IMR-90 (cell line): Measurements from ENCODE around the gene ROR2. TPM values are rescaled to one million over a fixed set of nuclear protein-coding genes. Genes with fewer than 3 reads are reported as not detected.

Experiments used
- ATAC-seq: fragments of 200-7000 bp; cut with Tn5 transposase; 2 replicates; pipeline ENCODE4 v1.9.1; 2020; ENCODE audit warnings: low read depth, mild to moderate bottlenecking, moderate library complexity
- BruUV-seq: library from RNA; stranded (reverse); fragments of 400-500 nt; replicated peaks from 2 replicates; lab custom pipeline; 2021; lab: Mats Ljungman, UMichigan
- CTCF ChIA-PET: fragments of 300-600 bp; formaldehyde crosslinking; extraction: SDS; loops from one replicate; lab custom pipeline; 2021; ENCODE audit warnings: antibody characterized with exemption; lab: Yijun Ruan, JAX
- POLR2A ChIA-PET: fragments of 300-600 bp; sonication (Branson Sonifier 250); formaldehyde crosslinking; loops from one replicate; lab custom pipeline; 2022; ENCODE audit warnings: antibody characterized with exemption; ENCODE audit not compliant: unreplicated experiment; lab: Charles Lee
- DNase-seq: peaks from one replicate; pipeline ENCODE4 v3.0.0; 2013
- H2AFZ ChIP-seq: replicated peaks from 2 replicates; pipeline ENCODE3; 2013; ENCODE audit warnings: low read length, mild to moderate bottlenecking; ENCODE audit not compliant: poor library complexity
- H2AK5ac ChIP-seq: 2 replicates; pipeline ENCODE4 v1.6.1; 2013; ENCODE audit warnings: low read depth, low read length, inconsistent platforms
- H2AK9ac ChIP-seq: replicated peaks from 2 replicates; pipeline ENCODE3; 2013; ENCODE audit warnings: mild to moderate bottlenecking, low read depth, low read length, moderate library complexity; ENCODE audit not compliant: poor library complexity
- H2BK120ac ChIP-seq: 2 replicates; pipeline ENCODE4 v1.6.1; 2013; ENCODE audit warnings: low read depth, low read length, inconsistent platforms
- H2BK15ac ChIP-seq: 3 replicates; pipeline ENCODE4 v1.6.1; 2013; ENCODE audit warnings: low read depth, low read length, inconsistent platforms
- H2BK20ac ChIP-seq: 2 replicates; pipeline ENCODE4 v1.6.1; 2013; ENCODE audit warnings: low read depth, mild to moderate bottlenecking, inconsistent platforms, low read length, moderate library complexity
- H2BK5ac ChIP-seq: 2 replicates; pipeline ENCODE4 v1.6.1; 2013; ENCODE audit warnings: mild to moderate bottlenecking, low read depth, low read length, inconsistent platforms; ENCODE audit not compliant: poor library complexity, severe bottlenecking
- H3K14ac ChIP-seq: replicated peaks from 2 replicates; pipeline ENCODE4 v1.6.1; 2013; ENCODE audit warnings: low read depth, low read length, inconsistent platforms
- H3K18ac ChIP-seq: 2 replicates; pipeline ENCODE4 v1.6.1; 2013; ENCODE audit warnings: low read depth, low read length, control low read depth
- H3K23ac ChIP-seq: 2 replicates; pipeline ENCODE4 v1.6.1; 2013; ENCODE audit warnings: low read depth, low read length, inconsistent platforms
- H3K27ac ChIP-seq: 2 replicates; pipeline ENCODE4 v1.5.1; 2013; ENCODE audit warnings: mild to moderate bottlenecking, control low read depth, low read length; ENCODE audit not compliant: insufficient read depth
- H3K27me3 ChIP-seq: 2 replicates; pipeline ENCODE4 v1.6.1; 2013; ENCODE audit warnings: low read length; ENCODE audit not compliant: control insufficient read depth, insufficient read depth
- H3K36me3 ChIP-seq: 2 replicates; pipeline ENCODE4 v1.6.1; 2013; ENCODE audit warnings: low read length, mixed read lengths; ENCODE audit not compliant: control insufficient read depth, insufficient read depth
- H3K4ac ChIP-seq: 2 replicates; pipeline ENCODE4 v1.6.1; 2013; ENCODE audit warnings: low read depth, low read length, inconsistent platforms
- H3K4me1 ChIP-seq: 2 replicates; pipeline ENCODE4 v1.6.1; 2013; ENCODE audit warnings: low read length, mixed read lengths; ENCODE audit not compliant: control insufficient read depth, insufficient read depth
- H3K4me2 ChIP-seq: 2 replicates; pipeline ENCODE4 v1.6.1; 2013; ENCODE audit warnings: low read depth, mild to moderate bottlenecking, control low read depth, low read length, moderate library complexity
- H3K4me3 ChIP-seq: 2 replicates; pipeline ENCODE4 v1.5.1; 2013; ENCODE audit warnings: low read depth, mild to moderate bottlenecking, control low read depth, low read length, moderate library complexity; ENCODE audit not compliant: insufficient read depth
- H3K56ac ChIP-seq: 2 replicates; pipeline ENCODE4 v1.6.1; 2013; ENCODE audit warnings: low read length, inconsistent platforms; ENCODE audit not compliant: insufficient read depth; ENCODE audit errors: extremely low read depth
- H3K79me1 ChIP-seq, 2 experiments: 2 replicates each; pipeline ENCODE4 v1.6.1; 2013; ENCODE audit warnings: low read length in 2 of 2, inconsistent platforms in 1 of 2, low read depth in 1 of 2
- H3K9ac ChIP-seq: 2 replicates; pipeline ENCODE4 v1.6.1; 2013; ENCODE audit warnings: low read depth, low read length, control low read depth
- H3K9me1 ChIP-seq: 2 replicates; pipeline ENCODE4 v1.6.1; 2013; ENCODE audit warnings: low read length, inconsistent platforms; ENCODE audit not compliant: insufficient read depth
- H3K9me3 ChIP-seq: 2 replicates; pipeline ENCODE4 v1.6.1; 2013; ENCODE audit warnings: low read length; ENCODE audit not compliant: control insufficient read depth, insufficient read depth
- H4K20me1 ChIP-seq: 2 replicates; pipeline ENCODE4 v1.6.1; 2013; ENCODE audit warnings: low read length, inconsistent platforms; ENCODE audit not compliant: insufficient read depth
- H4K5ac ChIP-seq: 2 replicates; pipeline ENCODE4 v1.6.1; 2013; ENCODE audit warnings: mild to moderate bottlenecking, low read depth, low read length, control low read depth
- H4K8ac ChIP-seq, 2 experiments: 2 replicates each; pipeline ENCODE4 v1.6.1; 2013; ENCODE audit warnings: low read depth in 2 of 2, low read length in 2 of 2, control low read depth in 1 of 2, inconsistent platforms in 1 of 2
- H4K91ac ChIP-seq: 2 replicates; pipeline ENCODE4 v1.6.1; 2013; ENCODE audit warnings: low read depth, low read length, inconsistent platforms; ENCODE audit not compliant: insufficient read depth
- CEBPB ChIP-seq: IDR thresholded peaks from 2 replicates; pipeline ENCODE4 v1.6.1; 2012; ENCODE audit warnings: low read depth, low read length, improper control_type of control experiment
- CHD1 ChIP-seq: IDR thresholded peaks from 2 replicates; pipeline ENCODE4 v1.6.1; 2012; ENCODE audit warnings: low read depth, low read length, improper control_type of control experiment
- FOS ChIP-seq: fragments of 150-350 bp; IDR thresholded peaks from 2 replicates; pipeline ENCODE4 v1.6.1; 2016; ENCODE audit warnings: low read depth, low read length
- MAFK ChIP-seq: IDR thresholded peaks from 2 replicates; pipeline ENCODE4 v1.6.1; 2012; ENCODE audit warnings: low read depth, low read length, improper control_type of control experiment
- MXI1 ChIP-seq: IDR thresholded peaks from 2 replicates; pipeline ENCODE4 v1.6.1; 2012; ENCODE audit warnings: low read depth, mild to moderate bottlenecking, low read length, moderate library complexity, borderline replicate concordance
- NFE2L2 ChIP-seq: fragments of 150-350 bp; IDR thresholded peaks from 2 replicates; pipeline ENCODE4 v1.6.1; 2016; ENCODE audit warnings: low read depth, mild to moderate bottlenecking, low read length
- RAD21 ChIP-seq: IDR thresholded peaks from 2 replicates; pipeline ENCODE4 v1.6.1; 2012; ENCODE audit warnings: low read length, improper control_type of control experiment
- RCOR1 ChIP-seq: IDR thresholded peaks from 2 replicates; pipeline ENCODE4 v1.6.1; 2012; ENCODE audit warnings: mild to moderate bottlenecking, low read length, improper control_type of control experiment; ENCODE audit not compliant: insufficient replicate concordance
- RFX5 ChIP-seq: IDR thresholded peaks from 2 replicates; pipeline ENCODE4 v1.8.0; 2012; ENCODE audit warnings: low read depth, mild to moderate bottlenecking, low read length, moderate library complexity
- SMC3 ChIP-seq: fragments of 150-350 bp; IDR thresholded peaks from 2 replicates; pipeline ENCODE4 v1.6.1; 2016; ENCODE audit warnings: low read depth, mild to moderate bottlenecking, antibody characterized with exemption, low read length, moderate library complexity
- dilution Hi-C: fragments of 300-500 bp; cut with HindIII; formaldehyde crosslinking; loops from one replicate; pipeline ENCODE4 v1.14.3; 2018; ENCODE audit warnings: low sequenced_read_pairs; ENCODE audit not compliant: unreplicated experiment
- in situ Hi-C: fragments of 300-500 bp; cut with MboI; formaldehyde crosslinking; loops from 3 replicates; pipeline ENCODE4 v1.14.3; 2019; ENCODE audit warnings: low sequenced_read_pairs, inconsistent platforms, mixed read lengths
- intact Hi-C: fragments of 100-400 bp; cut with micrococcal nuclease; formaldehyde crosslinking; loops from 2 replicates; pipeline ENCODE4 v1.10.0; 2022
- polyA plus RNA-seq, 3 experiments: library from polyadenylated mRNA; depleted of rRNA; stranded (reverse); fragments of >200 nt; gene quantifications; 2 replicates each; pipeline ENCODE4 v1.2.3, GENCODE V29; 2012; ENCODE audit warnings: low replicate concordance in 1 of 3
- total RNA-seq: library from RNA; depleted of rRNA; stranded (reverse); fragments of >200 nt; gene quantifications from 2 replicates; pipeline ENCODE4 v1.2.3, GENCODE V29; 2012
- TF ChIP-seq, protein P1 (sequence below): conservative IDR thresholded peaks from 2 replicates; pipeline ENCODE4 v1.5.1; 2012; ENCODE audit warnings: mild to moderate bottlenecking, low read depth, low read length, improper control_type of control experiment
- TF ChIP-seq, protein P2 (sequence below): fragments of 150-350 bp; IDR thresholded peaks from 2 replicates; pipeline ENCODE4 v1.6.1; 2017; ENCODE audit warnings: mild to moderate bottlenecking, antibody characterized with exemption, low read length, low read depth

Gene ROR2
- total and polyA plus RNA-seq, 2 of the 4 experiments (the other 2 are of a cell fraction), result 2.3 to 4.8 TPM

DNA sequence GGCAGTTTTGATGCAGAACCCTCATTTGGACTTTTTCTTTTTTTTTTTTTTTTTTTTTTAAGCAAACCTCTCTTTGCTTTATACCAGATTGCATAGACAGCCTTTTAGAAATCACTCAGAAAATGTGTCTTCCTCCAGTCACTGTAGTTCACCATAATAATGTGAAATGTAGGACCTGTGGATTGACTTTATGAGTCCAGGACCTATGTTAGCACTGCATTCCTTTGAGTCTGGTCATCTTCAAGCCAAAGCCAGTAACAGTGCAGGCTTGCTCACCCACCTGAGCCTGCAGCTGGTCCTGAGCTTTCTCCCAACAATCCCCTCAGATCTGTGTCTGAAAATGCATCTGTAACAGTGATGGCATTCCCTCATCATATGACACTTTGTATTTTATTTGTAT, 415.7 kb downstream of the ROR2 start:
- no peak overlapping the region for H3K4me3 ChIP-seq
- CTCF ChIA-PET, result no interaction called here
- ATAC-seq, result peak; percentile 28

More for the DNA sequence above, 415.7 kb downstream of the ROR2 start:
- Histone ChIP-seq H3K9ac (no peak overlapping the region), H2BK15ac (no peak overlapping the region; the same call in 2 of the 3 replicates), H3K27me3 (no peaks in the 10 kb centered on the region), H3K18ac (no peak overlapping the region), H2AK9ac (no peak overlapping the region), H4K5ac (no peak overlapping the region), H2BK120ac (peak overlapping the region; percentile 7; the same call in 1 of the 2 replicates), H2AK5ac (peak overlapping the region; percentile 56; the same call in 1 of the 2 replicates), H3K14ac (no peak overlapping the region), H2BK20ac (no peak overlapping the region), H3K36me3 (no peaks in the 10 kb centered on the region), H3K4me1 (peaks cover 17% of the 10 kb centered on the region), H4K91ac (no peak overlapping the region), H3K4me2 (no peak overlapping the region), H3K56ac (no peak overlapping the region; the same call in 1 of the 2 replicates), H3K79me1 (no peaks in the 10 kb centered on the region), H2BK5ac (no peak overlapping the region), H3K27ac (no peak overlapping the region), H2AFZ (no peak overlapping the region), H3K4ac (no peak overlapping the region), H3K23ac (0 out of 2 replicates have a peak overlapping the region, but pooled peaks have one; percentile 31), H4K20me1 (no peaks in the 10 kb centered on the region), H3K9me3 (no peaks in the 10 kb centered on the region), H4K8ac (no peak overlapping the region), H3K9me1 (peaks cover 15% of the 10 kb centered on the region)
- intact Hi-C loops (no loop called here), dilution Hi-C loops (no loop called here), in situ Hi-C loops (no loop called here)
- POLR2A ChIA-PET, result no interaction called here
- DNase-seq, result peak; percentile 72
- BruUV-seq, result no TSS peak
- no peak for TF ChIP-seq CHD1
- TF ChIP-seq SMC3, result no peak
- TF ChIP-seq NFE2L2, result no peak
- no peak for TF ChIP-seq MXI1
- TF ChIP-seq FOS, result no peak
- no peak for TF ChIP-seq MAFK
- no peak for TF ChIP-seq RCOR1
- no peak for TF ChIP-seq RFX5
- no peak for TF ChIP-seq CEBPB
- TF ChIP-seq, protein P1, sequence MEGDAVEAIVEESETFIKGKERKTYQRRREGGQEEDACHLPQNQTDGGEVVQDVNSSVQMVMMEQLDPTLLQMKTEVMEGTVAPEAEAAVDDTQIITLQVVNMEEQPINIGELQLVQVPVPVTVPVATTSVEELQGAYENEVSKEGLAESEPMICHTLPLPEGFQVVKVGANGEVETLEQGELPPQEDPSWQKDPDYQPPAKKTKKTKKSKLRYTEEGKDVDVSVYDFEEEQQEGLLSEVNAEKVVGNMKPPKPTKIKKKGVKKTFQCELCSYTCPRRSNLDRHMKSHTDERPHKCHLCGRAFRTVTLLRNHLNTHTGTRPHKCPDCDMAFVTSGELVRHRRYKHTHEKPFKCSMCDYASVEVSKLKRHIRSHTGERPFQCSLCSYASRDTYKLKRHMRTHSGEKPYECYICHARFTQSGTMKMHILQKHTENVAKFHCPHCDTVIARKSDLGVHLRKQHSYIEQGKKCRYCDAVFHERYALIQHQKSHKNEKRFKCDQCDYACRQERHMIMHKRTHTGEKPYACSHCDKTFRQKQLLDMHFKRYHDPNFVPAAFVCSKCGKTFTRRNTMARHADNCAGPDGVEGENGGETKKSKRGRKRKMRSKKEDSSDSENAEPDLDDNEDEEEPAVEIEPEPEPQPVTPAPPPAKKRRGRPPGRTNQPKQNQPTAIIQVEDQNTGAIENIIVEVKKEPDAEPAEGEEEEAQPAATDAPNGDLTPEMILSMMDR, result no peak
- TF ChIP-seq RAD21, result no peak
- TF ChIP-seq, protein P2, sequence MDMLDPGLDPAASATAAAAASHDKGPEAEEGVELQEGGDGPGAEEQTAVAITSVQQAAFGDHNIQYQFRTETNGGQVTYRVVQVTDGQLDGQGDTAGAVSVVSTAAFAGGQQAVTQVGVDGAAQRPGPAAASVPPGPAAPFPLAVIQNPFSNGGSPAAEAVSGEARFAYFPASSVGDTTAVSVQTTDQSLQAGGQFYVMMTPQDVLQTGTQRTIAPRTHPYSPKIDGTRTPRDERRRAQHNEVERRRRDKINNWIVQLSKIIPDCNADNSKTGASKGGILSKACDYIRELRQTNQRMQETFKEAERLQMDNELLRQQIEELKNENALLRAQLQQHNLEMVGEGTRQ, result no peak
